Uterus (tissue), 2 donors: ENCODE data around the gene TUBA1C.

Experiments used
- POLR2A ChIP-seq, 2 donors: fragments of 450-650 bp; IDR thresholded peaks; one replicate each; pipeline ENCODE4 v1.6.1; 2016; ENCODE audit warnings: antibody characterized with exemption in 2 of 2, mild to moderate bottlenecking in 1 of 2, moderate library complexity in 1 of 2
- TF ChIP-seq, protein P1 (sequence below), 4 experiments: fragments of 200-600 bp in 2 of 4; fragments of 450-650 bp in 2 of 4; sonication (generic) in 2 of 4; IDR thresholded peaks; one replicate each; pipeline ENCODE4 v1.5.1; 2016 to 2019; ENCODE audit warnings: antibody characterized with exemption in 4 of 4, mild to moderate bottlenecking in 2 of 4, moderate library complexity in 1 of 4

DNA sequence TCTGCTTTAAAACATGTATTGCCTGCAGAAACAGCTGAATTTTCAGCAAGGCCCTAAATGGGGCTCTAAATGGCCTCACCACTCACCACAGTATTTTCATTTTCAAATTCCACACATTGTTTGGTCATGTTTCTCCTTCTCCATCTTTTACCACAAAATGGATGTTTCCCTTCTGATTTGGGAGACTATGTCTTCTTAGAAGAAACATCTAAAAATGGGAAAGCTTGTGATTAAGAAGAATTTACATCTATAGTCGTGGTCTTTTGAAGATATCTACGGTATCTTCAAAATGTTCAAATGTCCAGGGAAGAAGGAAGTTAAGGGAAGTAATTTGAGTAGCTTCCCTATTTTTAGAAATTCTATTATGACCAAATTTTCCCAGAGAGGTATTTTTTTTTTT, 20.7 kb upstream of the TUBA1C start:
- TF ChIP-seq, protein P1, sequence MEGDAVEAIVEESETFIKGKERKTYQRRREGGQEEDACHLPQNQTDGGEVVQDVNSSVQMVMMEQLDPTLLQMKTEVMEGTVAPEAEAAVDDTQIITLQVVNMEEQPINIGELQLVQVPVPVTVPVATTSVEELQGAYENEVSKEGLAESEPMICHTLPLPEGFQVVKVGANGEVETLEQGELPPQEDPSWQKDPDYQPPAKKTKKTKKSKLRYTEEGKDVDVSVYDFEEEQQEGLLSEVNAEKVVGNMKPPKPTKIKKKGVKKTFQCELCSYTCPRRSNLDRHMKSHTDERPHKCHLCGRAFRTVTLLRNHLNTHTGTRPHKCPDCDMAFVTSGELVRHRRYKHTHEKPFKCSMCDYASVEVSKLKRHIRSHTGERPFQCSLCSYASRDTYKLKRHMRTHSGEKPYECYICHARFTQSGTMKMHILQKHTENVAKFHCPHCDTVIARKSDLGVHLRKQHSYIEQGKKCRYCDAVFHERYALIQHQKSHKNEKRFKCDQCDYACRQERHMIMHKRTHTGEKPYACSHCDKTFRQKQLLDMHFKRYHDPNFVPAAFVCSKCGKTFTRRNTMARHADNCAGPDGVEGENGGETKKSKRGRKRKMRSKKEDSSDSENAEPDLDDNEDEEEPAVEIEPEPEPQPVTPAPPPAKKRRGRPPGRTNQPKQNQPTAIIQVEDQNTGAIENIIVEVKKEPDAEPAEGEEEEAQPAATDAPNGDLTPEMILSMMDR (IDR thresholded peaks at IDR 0.05) = no peak
- no peak for TF ChIP-seq POLR2A (IDR thresholded peaks at IDR 0.05)
